ENCODE results near the gene FAM76B.

The FAM76B gene

DNA sequence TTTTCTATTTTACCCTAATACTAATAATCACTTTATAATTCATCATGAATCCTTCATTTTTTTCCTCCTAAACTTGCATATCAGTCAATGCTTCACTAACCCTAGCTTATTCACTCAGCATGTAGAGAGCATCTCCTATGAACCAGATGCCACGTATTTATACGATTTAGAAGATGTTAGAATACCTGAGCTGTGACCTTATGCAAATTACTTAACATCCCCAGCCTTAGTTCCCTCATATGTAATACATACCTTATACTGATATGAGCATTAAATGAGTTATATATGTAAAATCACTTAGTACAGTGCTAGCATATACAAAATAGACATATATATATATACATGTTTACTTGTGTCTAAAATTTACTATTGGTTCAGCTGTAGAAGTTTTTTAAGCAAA, 9.0 kb downstream of the FAM76B start:
- DNase-seq (ENCODE audit: low read depth), result no peak
- TF ChIP-seq, protein P1, sequence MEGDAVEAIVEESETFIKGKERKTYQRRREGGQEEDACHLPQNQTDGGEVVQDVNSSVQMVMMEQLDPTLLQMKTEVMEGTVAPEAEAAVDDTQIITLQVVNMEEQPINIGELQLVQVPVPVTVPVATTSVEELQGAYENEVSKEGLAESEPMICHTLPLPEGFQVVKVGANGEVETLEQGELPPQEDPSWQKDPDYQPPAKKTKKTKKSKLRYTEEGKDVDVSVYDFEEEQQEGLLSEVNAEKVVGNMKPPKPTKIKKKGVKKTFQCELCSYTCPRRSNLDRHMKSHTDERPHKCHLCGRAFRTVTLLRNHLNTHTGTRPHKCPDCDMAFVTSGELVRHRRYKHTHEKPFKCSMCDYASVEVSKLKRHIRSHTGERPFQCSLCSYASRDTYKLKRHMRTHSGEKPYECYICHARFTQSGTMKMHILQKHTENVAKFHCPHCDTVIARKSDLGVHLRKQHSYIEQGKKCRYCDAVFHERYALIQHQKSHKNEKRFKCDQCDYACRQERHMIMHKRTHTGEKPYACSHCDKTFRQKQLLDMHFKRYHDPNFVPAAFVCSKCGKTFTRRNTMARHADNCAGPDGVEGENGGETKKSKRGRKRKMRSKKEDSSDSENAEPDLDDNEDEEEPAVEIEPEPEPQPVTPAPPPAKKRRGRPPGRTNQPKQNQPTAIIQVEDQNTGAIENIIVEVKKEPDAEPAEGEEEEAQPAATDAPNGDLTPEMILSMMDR (IDR thresholded peaks at IDR 0.05; ENCODE audit: low read depth, low read length, missing control alignments), result no peak
- H3K4me3 ChIP-seq (ENCODE audit: low read depth, low read length), result no peak overlapping the region

DNA sequence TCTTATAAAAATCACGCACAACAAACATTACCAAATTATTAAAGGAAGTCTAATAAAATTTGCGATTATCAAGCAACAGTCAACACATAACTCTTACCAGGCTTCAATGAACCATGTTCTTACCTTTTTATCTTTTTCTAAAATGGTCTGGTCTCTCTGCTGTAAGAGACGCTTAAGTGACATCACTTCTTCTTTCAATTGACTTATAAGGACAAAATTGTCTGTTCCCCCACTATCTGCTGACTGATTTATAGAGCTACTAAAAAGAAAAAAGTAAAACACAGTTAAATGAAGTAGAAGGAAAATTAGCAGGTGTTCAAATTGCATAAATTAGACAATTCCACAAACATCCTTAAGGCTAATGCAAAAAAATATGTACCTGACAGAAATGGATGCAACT, 10.9 kb downstream of the FAM76B start:
- DNase-seq (ENCODE audit: low read depth), result no peak
- TF ChIP-seq, protein P1 (IDR thresholded peaks at IDR 0.05; ENCODE audit: low read depth, low read length, missing control alignments), result no peak
- no peak overlapping the region for H3K4me3 ChIP-seq (ENCODE audit: low read depth, low read length)

DNA sequence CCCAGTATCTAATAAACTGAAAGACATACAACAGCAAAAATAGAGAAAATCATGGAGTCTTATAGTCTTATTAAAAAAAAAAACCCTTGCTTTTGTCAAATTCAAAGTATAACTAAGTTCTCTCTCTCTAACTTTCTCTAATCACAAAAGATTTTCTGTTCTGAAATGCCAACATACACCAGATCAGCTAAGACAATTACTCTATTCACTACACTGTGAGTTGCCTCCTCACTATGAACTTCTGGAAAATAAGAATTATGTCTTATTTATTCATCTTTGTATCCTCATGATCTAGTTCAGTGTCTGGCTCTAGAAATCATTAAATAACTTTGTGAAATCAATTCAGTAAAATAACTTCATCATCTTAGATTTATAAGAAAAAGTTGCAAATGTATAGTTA, 12.7 kb downstream of the FAM76B start:
- DNase-seq (ENCODE audit: low read depth), result no peak

GRCh38 chr11:95768521-95768920, 21.1 kb downstream of the FAM76B start:
- DNase-seq (ENCODE audit: low read depth), result no peak
- no peak overlapping the region for H3K4me3 ChIP-seq (ENCODE audit: low read depth, low read length)
- TF ChIP-seq, protein P1 (IDR thresholded peaks at IDR 0.05; ENCODE audit: low read depth, low read length, missing control alignments), result no peak

More for the DNA sequence above, 12.7 kb downstream of the FAM76B start:
- TF ChIP-seq, protein P1 (IDR thresholded peaks at IDR 0.05; ENCODE audit: low read depth, low read length, missing control alignments), result no peak
- no peak overlapping the region for H3K4me3 ChIP-seq (ENCODE audit: low read depth, low read length)

DNA sequence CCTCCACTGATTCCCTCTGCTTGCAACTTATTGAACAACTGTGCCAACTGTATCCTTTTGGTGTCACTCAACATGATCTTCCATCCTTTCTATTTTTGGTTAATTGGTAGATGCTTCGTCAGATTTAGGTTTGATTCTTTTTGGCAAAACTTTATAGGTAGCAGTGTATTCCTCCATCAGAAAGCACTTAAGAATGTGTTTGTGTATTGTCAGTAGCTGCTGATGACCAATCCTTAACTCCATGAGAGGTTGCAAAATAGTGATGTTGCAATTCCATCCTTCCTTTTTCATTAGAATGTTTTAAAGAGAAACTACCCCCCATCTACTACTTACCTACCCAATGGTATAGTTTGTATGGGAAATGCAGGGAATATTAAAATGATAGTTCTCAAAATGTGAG, 22.1 kb downstream of the FAM76B start:
- TF ChIP-seq, protein P1 (IDR thresholded peaks at IDR 0.05; ENCODE audit: low read depth, low read length, missing control alignments), result no peak
- no peak for DNase-seq (ENCODE audit: low read depth)
- H3K4me3 ChIP-seq (ENCODE audit: low read depth, low read length), result no peak overlapping the region

DNA sequence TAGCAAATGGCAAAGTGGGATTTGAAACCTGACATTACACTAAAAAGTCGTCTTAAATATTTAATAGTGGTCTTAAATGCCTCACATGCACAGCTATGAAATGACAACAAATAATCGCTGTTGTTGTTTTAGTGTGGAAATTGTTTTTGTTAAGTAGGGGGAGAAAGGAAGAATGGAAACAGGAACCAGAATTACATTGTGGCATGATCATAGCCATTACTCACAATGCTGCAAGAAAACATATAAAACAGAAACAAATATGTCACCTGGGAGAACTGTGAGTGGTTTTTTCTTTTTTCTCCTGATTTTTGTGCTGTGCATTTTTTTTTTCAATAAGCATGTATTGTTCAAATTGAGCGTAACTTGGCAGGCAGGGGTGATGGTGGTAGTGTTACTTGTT, 22.9 kb downstream of the FAM76B start:
- no peak for DNase-seq (ENCODE audit: low read depth)
- H3K4me3 ChIP-seq (ENCODE audit: low read depth, low read length), result no peak overlapping the region
- TF ChIP-seq, protein P1 (IDR thresholded peaks at IDR 0.05; ENCODE audit: low read depth, low read length, missing control alignments), result no peak

DNA sequence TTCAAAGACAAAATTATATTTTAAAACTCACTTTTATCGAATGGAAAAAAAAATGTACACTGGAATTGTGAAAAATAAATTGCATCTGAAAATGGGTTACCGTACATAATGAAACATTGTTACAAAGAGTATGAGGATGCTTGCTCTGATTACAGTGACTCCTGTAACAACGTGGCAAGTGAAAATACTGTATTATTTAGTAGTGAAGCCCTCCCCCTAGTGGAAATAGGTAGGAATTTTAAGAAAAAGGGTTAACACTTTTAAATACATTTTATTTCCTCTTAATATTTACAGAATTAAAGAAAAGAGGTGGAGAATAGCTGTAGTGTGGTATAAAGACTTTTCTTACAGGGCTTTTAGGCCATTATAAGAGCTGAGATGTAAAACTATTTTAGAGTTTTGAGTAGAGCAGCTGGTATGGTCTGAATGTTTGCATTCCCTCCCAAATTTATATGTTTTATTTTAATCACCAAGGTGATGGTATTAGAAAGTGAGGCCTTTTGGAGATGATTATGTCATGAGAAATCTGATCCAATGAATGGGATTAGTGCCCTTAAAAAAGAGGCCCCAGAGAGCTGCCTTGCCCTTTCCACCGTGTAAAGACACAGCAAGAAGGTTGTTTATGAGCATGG, 25.2 kb downstream of the FAM76B start:
- DNase-seq (ENCODE audit: low read depth), result no peak
- TF ChIP-seq, protein P1 (IDR thresholded peaks at IDR 0.05; ENCODE audit: low read depth, low read length, missing control alignments), result peak; percentile 36
- no peak overlapping the region for H3K4me3 ChIP-seq (ENCODE audit: low read depth, low read length)
